Activated CD4-positive, CD25-positive, alpha-beta regulatory T cell (primary cell): ENCODE measurements around the gene EDN2.

Source experiments
- DNase-seq, 4 experiments: peaks; one replicate each; lab custom pipeline; 2025; lab: John Stamatoyannopoulos, UW

The EDN2 gene

DNA sequence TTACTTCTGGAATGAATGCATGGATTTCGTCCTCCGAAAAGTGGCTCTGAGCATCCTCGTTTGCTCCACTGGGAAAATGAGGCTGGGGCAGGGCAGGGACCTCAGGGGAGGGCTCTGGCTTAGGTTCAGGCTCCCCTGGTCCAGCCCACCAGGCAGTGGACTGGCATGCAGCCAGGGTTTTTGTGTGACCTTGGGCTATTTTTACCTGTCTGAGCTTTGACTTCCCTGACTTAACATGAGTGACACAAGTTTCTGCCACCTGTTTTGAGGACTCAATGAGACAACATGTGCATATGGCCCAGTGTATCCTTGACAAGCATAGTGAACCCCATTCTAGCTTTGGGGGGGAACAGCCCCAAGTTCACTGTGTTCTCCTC lies 32.6 kb upstream of the EDN2 start:
- DNase-seq = no peak

- DNase-seq = peak; percentile 16 to 42 (median 22)
These were observed 31.9 kb upstream of the EDN2 start for GRCh38 chr1:41516168-41517061.

- no peak for DNase-seq
These were observed 31.3 kb upstream of the EDN2 start for GRCh38 chr1:41515778-41516167.

DNA sequence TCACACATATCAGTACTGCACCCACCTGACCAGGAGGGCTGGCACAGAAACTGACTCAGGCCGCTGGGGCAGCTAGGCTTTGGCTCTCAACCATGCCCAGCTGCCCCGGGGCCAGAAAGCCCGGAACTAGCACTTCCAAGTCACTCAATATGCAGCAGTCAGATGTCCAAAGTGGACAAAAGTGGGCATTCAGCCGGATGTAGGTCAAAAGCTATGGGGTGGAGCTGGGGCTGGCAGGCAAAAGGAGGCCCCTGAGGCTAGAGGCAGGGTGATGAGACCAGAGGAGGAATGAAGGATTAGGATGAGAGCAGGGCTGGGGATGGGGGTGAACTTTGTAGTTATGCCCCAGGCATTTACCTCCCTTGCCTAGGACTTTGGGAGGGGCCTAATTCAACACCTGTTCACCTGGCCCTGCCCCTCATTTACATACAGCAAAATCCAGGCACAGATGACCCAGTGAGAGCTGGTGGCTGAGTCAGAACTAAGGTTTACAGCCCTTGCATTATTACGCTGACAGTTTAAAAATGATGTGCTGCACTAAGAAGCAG lies 30.7 kb upstream of the EDN2 start:
- DNase-seq = no peak

DNA sequence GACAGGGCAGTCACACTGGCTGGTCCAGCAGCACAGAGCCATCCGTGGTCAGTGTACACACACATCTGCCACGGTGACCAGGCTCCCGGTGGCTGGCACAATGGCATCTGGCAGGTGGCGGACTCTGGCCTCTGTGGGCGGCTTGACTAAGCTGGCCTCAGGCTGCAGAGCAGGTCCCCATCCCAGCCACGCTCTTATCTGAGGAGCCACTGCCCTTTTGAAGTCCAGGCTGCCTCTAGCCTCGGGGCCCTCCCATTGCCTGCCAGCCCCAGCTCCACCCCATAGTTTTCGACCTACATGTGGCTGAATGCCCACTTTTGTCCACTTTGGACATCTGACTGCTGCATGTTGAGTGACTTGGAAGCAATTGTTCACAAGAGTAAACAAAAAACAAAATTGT lies 29.9 kb upstream of the EDN2 start:
- DNase-seq = no peak

DNA sequence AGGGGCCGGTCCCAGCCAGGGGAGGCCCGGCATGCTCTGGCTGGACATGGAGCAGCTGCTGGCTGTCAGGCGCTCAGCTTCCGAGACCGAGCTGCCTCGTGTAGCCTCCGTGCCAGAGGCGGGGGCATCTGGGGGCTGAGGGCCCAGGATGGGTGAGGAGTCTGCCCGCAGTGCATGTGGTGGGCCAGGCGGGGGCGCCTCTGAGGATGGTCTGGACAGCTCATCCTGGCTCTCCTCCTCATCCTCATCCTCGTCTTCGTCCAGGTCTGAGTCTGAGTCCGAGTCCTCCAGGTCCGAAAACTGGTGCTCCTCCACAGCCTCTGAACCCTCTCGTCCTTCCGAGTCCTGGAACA lies 28.9 kb upstream of the EDN2 start:
- DNase-seq = no peak

DNA sequence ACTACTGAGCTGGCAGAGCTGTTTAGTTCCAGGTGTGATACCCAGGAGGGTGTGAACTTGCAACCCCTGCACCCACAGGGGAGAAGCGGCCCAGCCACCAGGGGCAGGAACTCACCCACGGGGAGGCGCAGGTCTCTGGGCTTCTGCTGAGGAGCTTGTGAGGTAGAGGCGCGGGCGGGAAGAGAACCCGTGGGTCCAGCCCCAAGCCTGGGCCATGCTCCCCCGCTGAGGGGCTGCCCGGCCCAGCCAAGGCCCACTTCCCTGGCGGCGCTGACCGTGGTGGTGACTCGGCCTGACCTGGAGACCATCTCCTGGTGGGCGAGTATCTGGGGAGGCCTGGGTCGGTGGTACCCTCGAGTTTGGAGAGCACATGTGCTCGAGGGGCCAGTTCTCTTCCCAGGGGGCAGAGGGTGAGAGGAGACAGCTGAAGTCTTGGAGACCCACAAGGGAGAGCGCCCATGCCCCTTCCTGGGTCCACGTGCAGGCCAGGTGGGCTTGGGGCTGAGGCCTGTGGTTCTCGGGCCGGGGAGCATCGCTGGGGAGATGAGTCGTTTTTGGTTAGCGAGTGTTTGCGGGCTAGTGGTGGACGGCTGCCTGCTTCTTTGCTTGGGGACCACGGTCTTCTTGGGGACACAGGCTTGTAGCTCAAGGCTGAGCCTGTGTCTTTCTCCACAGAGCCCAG lies 28.4 kb upstream of the EDN2 start:
- DNase-seq = no peak

DNA sequence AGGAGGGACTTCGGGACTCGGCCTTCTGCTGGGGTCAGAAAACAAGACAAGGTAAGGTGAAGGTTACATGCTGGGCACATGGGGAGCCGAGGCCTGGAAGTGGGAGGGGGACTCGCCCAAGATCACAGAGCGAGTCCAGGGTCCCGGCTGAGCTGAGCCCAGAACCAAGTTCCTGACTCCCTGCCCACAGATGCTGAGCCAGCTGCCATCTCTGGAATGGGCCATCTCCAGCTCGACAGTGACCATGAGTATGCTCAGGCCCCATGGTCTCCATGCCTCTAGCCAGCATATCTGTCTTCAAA lies 26.7 kb upstream of the EDN2 start:
- DNase-seq = no peak

DNA sequence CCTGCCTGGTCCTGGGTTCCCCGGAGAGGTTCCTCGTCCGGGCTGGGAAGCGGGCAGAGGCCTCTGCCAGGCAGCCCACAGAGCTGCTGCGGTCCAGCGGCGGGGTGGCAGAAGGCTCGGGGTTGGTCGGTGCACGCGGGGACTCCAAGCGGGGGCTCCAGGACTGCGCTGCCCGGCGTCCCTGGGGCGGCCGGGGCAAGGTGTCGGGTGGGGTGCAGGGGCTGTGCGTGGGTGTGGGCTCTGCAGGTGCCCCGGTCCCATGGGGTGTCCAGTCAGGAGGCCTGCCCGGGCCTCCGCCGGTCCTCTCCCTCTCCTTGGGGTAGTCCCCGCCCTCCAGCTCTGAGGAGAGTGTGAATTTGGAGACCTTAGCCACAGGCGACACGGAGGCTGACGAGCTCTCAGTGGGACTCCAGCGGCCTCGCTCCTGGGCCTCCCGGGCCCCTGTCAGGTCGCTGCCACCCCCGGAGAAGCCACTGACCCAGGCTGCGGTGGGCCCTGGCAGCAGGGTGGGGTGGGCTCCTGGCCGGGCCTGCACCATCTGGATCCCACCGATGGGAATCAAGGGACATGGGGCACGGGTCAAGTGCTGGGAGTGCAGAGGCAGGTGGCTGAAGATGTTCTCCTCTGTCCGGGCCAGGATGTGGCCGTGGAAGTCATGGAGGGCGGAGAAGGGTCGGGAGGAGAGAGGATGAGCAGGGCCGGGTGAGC lies 26.2 kb upstream of the EDN2 start:
- DNase-seq = no peak

GRCh38 chr1:41509270-41509671 lies 24.8 kb upstream of the EDN2 start:
- DNase-seq = no peak

DNA sequence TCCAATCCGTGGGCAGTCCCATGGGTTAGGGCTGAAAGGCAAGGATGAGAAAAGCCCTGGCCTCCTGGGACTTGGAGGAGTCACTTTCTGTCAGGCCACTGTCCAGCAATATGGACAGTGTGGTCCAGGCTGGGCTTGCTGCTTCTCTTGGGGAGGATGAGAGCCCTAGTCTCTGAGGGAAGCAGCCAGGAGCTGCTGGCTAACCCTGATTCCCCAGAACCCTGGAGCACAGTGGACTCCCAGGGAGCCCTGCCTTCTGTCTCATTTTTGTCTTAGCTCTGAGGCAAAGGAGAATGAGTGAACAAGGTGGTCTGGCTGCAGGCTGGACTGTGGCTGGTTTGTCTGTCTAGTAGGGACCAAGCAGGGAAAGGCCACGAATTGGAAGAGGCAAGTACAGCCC lies 23.8 kb upstream of the EDN2 start:
- no peak for DNase-seq

DNA sequence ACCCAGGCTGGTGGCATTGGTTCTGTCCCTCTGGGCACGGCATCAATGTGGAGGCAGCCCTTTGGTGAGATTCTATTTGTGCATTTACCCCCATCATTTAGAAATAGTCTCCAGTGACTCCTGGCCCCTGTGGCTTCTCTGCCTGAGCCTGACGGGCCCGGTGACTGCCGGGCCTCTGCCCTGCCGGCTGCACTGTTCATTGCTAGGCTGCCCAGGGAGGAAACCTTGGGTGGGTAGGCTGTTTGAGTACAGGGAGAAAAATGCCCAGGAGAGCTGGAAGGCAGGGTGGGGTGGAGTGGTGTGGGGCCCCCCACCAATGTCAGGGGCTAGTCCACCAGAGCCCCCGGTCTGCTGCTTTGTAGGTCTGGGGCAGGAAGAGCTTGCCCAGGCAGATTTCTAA lies 23.4 kb upstream of the EDN2 start:
- DNase-seq = no peak

DNA sequence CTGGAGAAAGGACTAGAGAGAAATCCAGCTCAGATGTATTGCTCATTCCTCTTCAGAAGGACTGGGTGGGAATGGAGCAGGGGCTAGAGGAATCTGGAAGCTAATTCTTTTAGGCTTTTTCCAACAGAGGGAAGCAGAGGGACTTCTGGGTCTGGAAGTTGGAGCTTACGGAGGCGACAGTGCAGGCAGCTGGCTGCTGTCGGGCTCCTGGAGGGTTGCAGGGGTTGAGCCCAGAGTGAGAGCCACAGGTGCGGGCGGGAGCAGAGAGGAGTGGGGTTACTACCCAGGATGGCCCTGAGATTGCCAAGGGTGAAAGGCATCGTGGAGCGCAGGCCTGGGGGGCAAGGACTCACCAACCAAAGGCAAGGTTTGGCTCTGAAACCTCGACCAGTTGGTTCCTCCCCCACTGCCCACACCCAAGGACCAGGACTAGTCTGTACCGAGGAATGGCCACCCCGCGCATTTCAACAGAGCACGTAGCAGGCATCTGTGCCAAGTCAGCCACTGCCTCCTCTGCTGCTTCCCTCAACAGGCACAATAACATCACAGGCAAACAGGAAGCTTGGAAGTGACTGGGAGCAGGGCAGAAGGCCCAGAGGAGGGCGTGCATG lies 22.7 kb upstream of the EDN2 start:
- DNase-seq = no peak

DNA sequence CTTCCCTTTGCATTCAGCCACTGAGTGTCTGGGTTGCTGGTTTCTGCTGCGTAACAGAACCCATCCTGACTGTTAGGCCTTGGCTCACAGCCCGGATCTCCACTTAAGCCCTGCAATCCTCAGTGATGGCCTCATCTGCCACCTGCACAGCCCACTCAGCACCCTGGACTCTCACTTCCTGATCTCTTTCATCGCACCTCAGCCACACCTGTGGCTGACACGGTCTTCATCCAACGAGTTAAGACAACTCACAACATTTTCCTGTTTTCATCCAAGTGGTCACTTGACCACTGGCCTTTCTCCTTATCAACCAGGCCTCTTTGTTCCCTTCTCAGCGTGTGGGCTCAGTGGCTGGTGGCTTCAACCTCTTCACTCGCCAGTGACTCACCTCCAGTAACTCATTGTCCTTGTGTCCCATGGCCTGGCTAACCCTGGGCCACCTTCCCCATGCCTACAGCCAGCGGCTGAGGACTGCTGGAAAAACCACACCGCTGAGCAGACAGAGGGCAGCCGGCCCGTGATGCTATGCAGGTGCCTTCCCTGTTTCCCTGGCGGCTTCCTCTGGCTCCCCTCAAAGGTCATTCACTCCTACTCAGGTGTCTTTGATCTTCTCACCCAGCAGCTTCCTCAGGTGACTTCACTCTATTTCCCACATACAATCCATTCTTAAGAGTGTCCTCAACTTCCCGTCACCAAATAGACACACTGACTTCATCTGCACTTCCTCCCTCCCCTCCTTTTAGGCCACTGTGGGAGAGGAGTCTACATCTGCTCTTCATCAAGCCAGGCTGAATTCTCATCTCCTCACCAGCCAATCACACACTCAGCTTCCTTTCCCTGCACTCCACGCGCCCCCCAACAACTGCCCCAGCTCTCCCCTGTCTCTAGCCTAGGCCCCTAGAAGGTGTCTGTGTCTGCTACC lies 19.9 kb upstream of the EDN2 start:
- no peak for DNase-seq

DNA sequence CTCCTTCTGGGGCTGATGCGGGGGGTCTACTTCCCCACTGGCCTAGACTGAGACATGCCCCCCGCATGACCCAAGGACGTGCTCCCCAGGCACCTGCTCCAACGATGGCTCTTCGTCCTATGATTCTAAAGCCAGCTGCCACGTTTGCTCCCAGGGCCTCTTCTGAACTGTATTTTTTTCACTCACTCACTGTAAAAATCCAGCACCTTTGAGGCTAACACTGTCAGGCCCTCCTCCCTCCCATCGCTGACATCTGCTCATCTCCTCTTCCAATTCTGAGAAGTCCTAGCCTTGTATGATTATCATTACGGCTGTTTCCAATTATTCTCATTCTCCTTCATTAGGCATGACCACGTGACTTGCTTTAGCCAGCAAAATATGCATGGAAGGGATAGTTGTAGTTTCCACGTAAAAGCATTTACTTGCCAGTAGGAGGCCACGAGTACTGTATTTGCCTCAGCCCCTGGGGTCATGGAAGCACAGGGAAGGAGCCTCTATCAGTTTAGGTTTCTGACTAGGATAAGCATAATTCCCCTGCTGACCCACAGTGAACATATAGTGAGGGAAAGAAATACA lies 19.1 kb upstream of the EDN2 start:
- no peak for DNase-seq

- no peak for DNase-seq
These were observed 18.4 kb upstream of the EDN2 start for GRCh38 chr1:41502912-41503311.

GRCh38 chr1:41501581-41501980 lies 17.1 kb upstream of the EDN2 start:
- DNase-seq = no peak

- DNase-seq = no peak
These were observed 16.5 kb upstream of the EDN2 start for GRCh38 chr1:41500781-41501518.

DNA sequence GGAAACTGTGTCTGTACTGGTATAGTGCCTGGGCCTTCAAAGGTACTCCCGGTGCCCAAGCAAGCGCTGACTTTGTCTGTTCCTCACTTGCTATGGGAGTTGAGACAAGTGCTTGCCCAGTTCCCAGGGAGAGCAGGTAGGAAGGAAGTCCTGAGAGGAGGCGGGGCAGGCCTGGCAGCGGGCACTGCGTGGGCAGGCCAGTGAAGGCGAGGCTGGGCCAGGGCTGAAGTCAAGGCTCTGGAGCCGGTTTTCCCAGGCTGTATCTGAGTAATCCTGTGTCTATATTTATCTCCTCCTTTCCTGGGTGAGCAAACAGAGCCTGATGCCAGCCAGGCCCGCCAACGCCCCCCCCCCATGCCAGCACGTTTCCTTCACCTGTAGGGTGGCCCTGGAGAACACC lies 15.9 kb upstream of the EDN2 start:
- no peak for DNase-seq

DNA sequence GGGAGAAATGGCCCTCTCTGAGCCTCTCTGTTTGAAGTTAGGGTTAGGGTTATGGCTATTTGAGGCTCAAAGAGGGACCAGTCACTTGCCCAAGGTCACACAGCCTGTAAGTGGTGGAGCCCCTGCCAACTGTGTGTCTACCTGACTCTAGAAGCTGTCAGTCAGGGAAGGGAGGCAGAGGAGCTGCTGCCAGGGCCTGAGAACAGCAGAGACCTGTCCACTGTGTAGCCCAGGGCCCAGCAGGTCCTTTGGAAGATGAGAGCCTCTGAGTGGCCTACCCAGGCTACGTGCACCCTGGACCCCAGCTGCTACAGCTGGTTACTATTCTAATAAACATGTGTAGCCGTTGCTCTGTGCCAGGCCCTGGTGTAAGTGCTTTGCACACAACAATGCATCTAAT lies 15.1 kb upstream of the EDN2 start:
- no peak for DNase-seq
